Body of pancreas (tissue), 4 donors: ENCODE measurements around the gene NR5A1. TPM values are rescaled to one million over a fixed set of nuclear protein-coding genes. Genes with fewer than 3 reads are reported as not detected.

Source experiments
- ATAC-seq: fragments of 150-250 bp; one replicate; pipeline ENCODE4 v1.9.1; 2016
- DNase-seq, 4 donors: peaks; one replicate each; pipeline ENCODE4 v3.0.0-alpha.2; 2019
- H3K27ac ChIP-seq, 4 donors: fragments of 200-600 bp; sonication (generic); 1 replicate in 3 of 4; 2 replicates in 1 of 4; pipeline versions ENCODE4 v1.5.1 to v1.6.1; 2016 to 2019; ENCODE audit warnings: mild to moderate bottlenecking in 1 of 4, mixed read lengths in 1 of 4, moderate library complexity in 1 of 4
- H3K27me3 ChIP-seq, 2 donors: fragments of 200-600 bp; sonication (generic); one replicate each; pipeline ENCODE4 v1.6.0; 2016; ENCODE audit warnings: mild to moderate bottlenecking in 1 of 2
- H3K36me3 ChIP-seq, 2 donors: fragments of 200-600 bp; sonication (generic); replicated peaks in 1 of 2; 2 replicates each; pipeline ENCODE4 v1.5.1; 2016; ENCODE audit warnings: low read depth in 2 of 2; ENCODE audit not compliant: insufficient read depth in 1 of 2
- H3K4me1 ChIP-seq: fragments of 200-600 bp; sonication (generic); one replicate; pipeline ENCODE4 v1.6.0; 2016
- H3K4me3 ChIP-seq, 2 donors: fragments of 200-600 bp; sonication (generic); 1 replicate in 1 of 2; 2 replicates in 1 of 2; pipeline ENCODE4 v1.5.1; 2016 to 2019
- H3K9me3 ChIP-seq, 3 donors: fragments of 200-600 bp; sonication (generic); 1 replicate in 2 of 3; 2 replicates in 1 of 3; pipeline ENCODE4 v1.5.1; 2016
- CTCF ChIP-seq, 7 experiments: fragments of 450-650 bp in 4 of 7; fragments of 200-600 bp in 3 of 7; sonication (generic) in 3 of 7; IDR thresholded peaks; one replicate each; pipeline ENCODE4 v1.5.1; 2016 to 2019; ENCODE audit warnings: antibody characterized with exemption in 7 of 7
- POLR2A ChIP-seq, 3 donors: fragments of 450-650 bp; IDR thresholded peaks; one replicate each; pipeline ENCODE4 v1.6.1; 2016; ENCODE audit warnings: antibody characterized with exemption in 3 of 3, mild to moderate bottlenecking in 2 of 3
- WGBS, 2 donors: methylation state at CpG; one replicate each; pipeline ENCODE4 v1.1.5; 2017; 5-methylcytosine and 5-hydroxymethylcytosine counted together
- intact Hi-C: fragments of 100-400 bp; cut with DNase I; formaldehyde crosslinking; loops from one replicate; pipeline ENCODE4 v1.15.1; 2023
- total RNA-seq, 2 donors: library from RNA; depleted of rRNA; stranded (reverse); fragments of >200 nt; gene quantifications; one replicate each; pipeline ENCODE4 v1.1.0, GENCODE V29; 2016

The NR5A1 gene
- total RNA-seq, 2 donors from 2014 or later, result not detected

DNA sequence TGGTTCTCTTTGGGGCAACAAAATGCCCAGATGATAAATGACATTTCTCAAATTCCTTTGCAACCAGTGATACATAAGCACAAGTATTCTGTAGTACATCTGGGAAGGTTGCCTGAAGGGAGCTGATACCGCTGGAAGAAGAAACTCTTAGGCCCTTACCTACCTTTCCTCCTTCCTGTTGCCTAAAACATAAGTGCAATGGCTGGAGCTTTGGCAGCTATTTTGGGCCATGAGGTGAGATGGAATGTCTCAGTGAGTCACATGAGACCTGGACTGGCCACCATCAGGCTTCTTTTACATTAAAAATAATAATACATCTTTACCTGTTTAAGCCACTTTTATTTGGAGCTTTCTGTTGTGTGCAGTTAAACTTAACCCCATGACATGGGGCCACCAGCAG, 68.1 kb downstream of the NR5A1 start:
- intact Hi-C loops, result no loop called here
- Histone ChIP-seq H3K4me1 (no peaks in the 10 kb centered on the region), H3K27ac (no peak overlapping the region), H3K36me3 (no peaks in the 10 kb centered on the region), H3K9me3 (peaks cover 0 to 7% (median 0%) of the 10 kb centered on the region in 3 donors), H3K27me3 (no peaks in the 10 kb centered on the region), H3K4me3 (no peak overlapping the region)
- WGBS, 2 donors, result 85 to 100% methylated on average over 1 of the region's 1 CpG
- no peak for TF ChIP-seq POLR2A (IDR thresholded peaks at IDR 0.05)
- no peak for TF ChIP-seq CTCF (IDR thresholded peaks at IDR 0.05)
- ATAC-seq, result no peak
- DNase-seq, result no peak

- WGBS, 2 donors, result 57 to 59% methylated on average over 9 of the region's 9 CpGs
- Histone ChIP-seq H3K9me3 (peaks cover 0 to 7% (median 0%) of the 10 kb centered on the region in 3 donors), H3K27me3 (no peaks in the 10 kb centered on the region), H3K36me3 (no peaks in the 10 kb centered on the region), H3K4me3 (no peak overlapping the region), H3K27ac (no peak overlapping the region), H3K4me1 (no peaks in the 10 kb centered on the region)
- ATAC-seq (no peak), DNase-seq (no peak)
- TF ChIP-seq POLR2A (IDR thresholded peaks at IDR 0.05), result no peak
- no peak for TF ChIP-seq CTCF (IDR thresholded peaks at IDR 0.05)
- intact Hi-C loops, result no loop called here
Observed at GRCh38 chr9:124438091-124438490, 69.1 kb downstream of the NR5A1 start.

- no peaks in the 10 kb centered on the region for H3K36me3 ChIP-seq
- WGBS, 2 donors, result 89 to 90% methylated on average over 3 of the region's 3 CpGs
- H3K27ac ChIP-seq, result no peak overlapping the region
- ATAC-seq (no peak), DNase-seq (no peak)
- no peak for TF ChIP-seq CTCF (IDR thresholded peaks at IDR 0.05)
- TF ChIP-seq POLR2A (IDR thresholded peaks at IDR 0.05), result no peak
- H3K4me3 ChIP-seq, result no peak overlapping the region
- H3K27me3 ChIP-seq, result no peaks in the 10 kb centered on the region
- H3K4me1 ChIP-seq, result no peaks in the 10 kb centered on the region
- peaks cover 0 to 7% (median 0%) of the 10 kb centered on the region in 3 donors for H3K9me3 ChIP-seq
- intact Hi-C loops, result no loop called here
Observed at GRCh38 chr9:124437086-124437485, 70.1 kb downstream of the NR5A1 start.

DNA sequence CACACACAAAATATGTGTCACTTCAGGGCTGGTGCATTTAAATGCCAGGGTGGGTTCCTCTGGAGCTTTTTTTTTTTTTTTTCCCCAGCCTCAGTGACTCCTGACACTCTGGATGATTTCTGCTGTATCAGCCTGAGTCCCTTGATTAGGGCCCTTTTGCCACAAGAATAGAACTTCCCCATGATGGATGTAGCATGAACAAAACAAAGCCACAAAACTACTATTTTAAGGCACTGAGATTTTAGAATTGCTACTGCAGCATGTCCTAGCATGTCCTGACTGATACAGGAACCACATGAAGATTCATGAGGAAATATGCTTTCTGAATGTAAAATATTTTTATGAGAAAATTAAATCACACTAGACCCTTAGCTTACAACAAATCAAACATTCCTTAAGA, 70.9 kb downstream of the NR5A1 start:
- intact Hi-C loops, result no loop called here
- ATAC-seq (no peak), DNase-seq (no peak)
- Histone ChIP-seq H3K4me1 (no peaks in the 10 kb centered on the region), H3K9me3 (peaks cover 0 to 7% (median 0%) of the 10 kb centered on the region in 3 donors), H3K27ac (no peak overlapping the region), H3K27me3 (no peaks in the 10 kb centered on the region), H3K36me3 (no peaks in the 10 kb centered on the region), H3K4me3 (no peak overlapping the region)
- TF ChIP-seq POLR2A (IDR thresholded peaks at IDR 0.05), result no peak
- no peak for TF ChIP-seq CTCF (IDR thresholded peaks at IDR 0.05)

Other genes with a start within 250 kb of the NR5A1 start
- 10 to 100 TPM; 15.5 to 23.6 TPM for gene NEK6, start 249.4 kb downstream of the NR5A1 start, total RNA-seq
- 10 to 100 TPM; 31.6 to 93.9 TPM for gene PSMB7, start 92.0 kb downstream of the NR5A1 start, total RNA-seq
- not detected for gene ADGRD2, start 56.9 kb downstream of the NR5A1 start, total RNA-seq